Activated CD8-positive, alpha-beta memory T cell treated with anti-CD3 and anti-CD28 coated beads, Interleukin-2, amount 10 ng/mL, durations not matched to agents 7 days and 5 days (primary cell): ENCODE results near the gene GNAL. TPM values are rescaled to one million over a fixed set of nuclear protein-coding genes. Genes with fewer than 3 reads are reported as not detected.
"Not testable (repeated sequence)": the region's sequence is repeated elsewhere in the genome, so short reads cannot be mapped to it uniquely, and the experiment has no call there.

Source experiments
- ATAC-seq: fragments of 150-1000 bp; cut with Tn5 transposase; one replicate; pipeline ENCODE4 v1.10.0; 2021; ENCODE audit warnings: moderate library complexity
- CTCF ChIA-PET: fragments of 350-600 bp; sonication (Branson Sonifier 250); formaldehyde crosslinking; loops from one replicate; lab custom pipeline; 2021; ENCODE audit warnings: antibody characterized with exemption; lab: Charles Lee
- DNase-seq: peaks from one replicate; pipeline ENCODE4 v3.0.0-alpha.2; 2020
- H3K27ac Mint-ChIP-seq: one replicate; pipeline ENCODE4 v1.8.0; 2021; ENCODE audit warnings: mild to moderate bottlenecking, mixed read lengths
- H3K27me3 Mint-ChIP-seq: one replicate; pipeline ENCODE4 v1.8.0; 2021; ENCODE audit warnings: mixed read lengths
- H3K36me3 Mint-ChIP-seq: one replicate; pipeline ENCODE4 v1.8.0; 2021; ENCODE audit warnings: mild to moderate bottlenecking, mixed read lengths
- H3K4me1 Mint-ChIP-seq: one replicate; pipeline ENCODE4 v1.8.0; 2021; ENCODE audit warnings: mixed read lengths
- H3K4me3 Mint-ChIP-seq: one replicate; pipeline ENCODE4 v1.8.0; 2021; ENCODE audit warnings: mild to moderate bottlenecking, moderate library complexity, mixed read lengths
- H3K9me3 Mint-ChIP-seq: one replicate; pipeline ENCODE4 v1.8.0; 2022; ENCODE audit warnings: low read depth, mixed read lengths
- microRNA-seq: library from miRNA; unstranded; fragments of <30 nt; microRNA quantifications from one replicate; pipeline ENCODE4 v1.2.0, GENCODE V29; 2022
- total RNA-seq, 2 experiments: library from RNA; stranded (reverse); gene quantifications; one replicate each; pipeline ENCODE4 v1.2.3, GENCODE V29; 2021

Gene GNAL
- total RNA-seq, 2 experiments from 2014 or later = 0.52 TPM; not detected in 1

GRCh38 chr18:11919522-11919921 lies 230.5 kb downstream of the GNAL start:
- CTCF ChIA-PET = not testable (repeated sequence)

GRCh38 chr18:11923450-11923849 lies 234.4 kb downstream of the GNAL start:
- ATAC-seq = no peak
- no peaks in the 10 kb centered on the region for H3K36me3 Mint-ChIP-seq
- H3K27ac Mint-ChIP-seq = no peak overlapping the region
- no peak for DNase-seq
- H3K9me3 Mint-ChIP-seq = no peaks in the 10 kb centered on the region
- no peaks in the 10 kb centered on the region for H3K27me3 Mint-ChIP-seq
- H3K4me1 Mint-ChIP-seq = peaks cover 13% of the 10 kb centered on the region
- no peak overlapping the region for H3K4me3 Mint-ChIP-seq
- CTCF ChIA-PET = interaction anchor here (1.5 kb wide), 1 partner anchor 14 kb away, joined by 10 read pairs; no protein-coding TSS in a partner anchor

More at GRCh38 chr18:11919522-11919921, 230.5 kb downstream of the GNAL start:
- not testable (repeated sequence) for H3K9me3 Mint-ChIP-seq, H3K4me3 Mint-ChIP-seq, H3K27me3 Mint-ChIP-seq, H3K36me3 Mint-ChIP-seq, ATAC-seq, H3K27ac Mint-ChIP-seq, DNase-seq
- peaks cover 20% of the 10 kb centered on the region for H3K4me1 Mint-ChIP-seq

- Mint-ChIP-seq H3K27me3 (no peaks in the 10 kb centered on the region), H3K36me3 (no peaks in the 10 kb centered on the region), H3K4me3 (no peak overlapping the region), H3K9me3 (no peaks in the 10 kb centered on the region), H3K4me1 (peaks cover 15% of the 10 kb centered on the region), H3K27ac (no peak overlapping the region)
- DNase-seq (no peak), ATAC-seq (no peak)
- CTCF ChIA-PET = interaction anchor here (0.9 to 3.9 kb wide), 2 partner anchors 12 to 193 kb away, joined by 3 to 19 read pairs; no protein-coding TSS in a partner anchor
These were observed 236.9 kb downstream of the GNAL start for GRCh38 chr18:11925800-11926481.

GRCh38 chr18:11927497-11927896 lies 238.4 kb downstream of the GNAL start:
- ATAC-seq = no peak
- no peaks in the 10 kb centered on the region for H3K36me3 Mint-ChIP-seq
- H3K4me3 Mint-ChIP-seq = no peak overlapping the region
- peaks cover 5% of the 10 kb centered on the region for H3K4me1 Mint-ChIP-seq
- no peaks in the 10 kb centered on the region for H3K27me3 Mint-ChIP-seq
- no peak overlapping the region for H3K27ac Mint-ChIP-seq
- DNase-seq = no peak
- CTCF ChIA-PET = interaction anchor here (1.4 to 3.9 kb wide), 3 partner anchors 11 to 112 kb away, joined by 4 to 19 read pairs (median 11); no protein-coding TSS in a partner anchor
- H3K9me3 Mint-ChIP-seq = no peaks in the 10 kb centered on the region

GRCh38 chr18:11932393-11932792 lies 243.3 kb downstream of the GNAL start:
- Mint-ChIP-seq H3K4me3 (no peak overlapping the region), H3K4me1 (peaks cover 3% of the 10 kb centered on the region), H3K9me3 (no peaks in the 10 kb centered on the region), H3K36me3 (no peaks in the 10 kb centered on the region), H3K27me3 (no peaks in the 10 kb centered on the region), H3K27ac (no peak overlapping the region)
- no peak for ATAC-seq
- CTCF ChIA-PET = interaction anchor here (0.8 to 1.9 kb wide), 3 partner anchors 63 to 107 kb away, joined by 3 to 7 read pairs (median 7); no protein-coding TSS in a partner anchor
- no peak for DNase-seq

Small RNA genes within 50 kb of the gene (microRNA-seq; reads per million reads assigned to microRNA genes)
- gene MIR7153 = not detected

Other genes starting within 250 kb of the GNAL start
- not detected for gene SLC35G4, start 79.7 kb upstream of the GNAL start, total RNA-seq
- 10 to 100 TPM; 23.4 to 27.1 TPM for gene CHMP1B, start 162.1 kb downstream of the GNAL start, total RNA-seq
- 10 to 100 TPM; 42.9 to 64.9 TPM for gene MPPE1, start 219.1 kb downstream of the GNAL start, total RNA-seq